Nephron (organoid): ENCODE results near the gene BDH1.

Experiments used
- H3K27ac Mint-ChIP-seq, 3 experiments: 2 replicates each; pipeline ENCODE4 v1.8.0; 2020; ENCODE audit warnings: mixed read lengths in 3 of 3, mild to moderate bottlenecking in 2 of 3, moderate library complexity in 1 of 3
- H3K27me3 Mint-ChIP-seq: 2 replicates; pipeline ENCODE4 v1.8.0; 2021; ENCODE audit warnings: low read depth, mild to moderate bottlenecking, moderate library complexity, mixed read lengths
- H3K36me3 Mint-ChIP-seq: 2 replicates; pipeline ENCODE4 v1.8.0; 2020; ENCODE audit warnings: low read depth, mixed read lengths
- H3K4me1 Mint-ChIP-seq: 2 replicates; pipeline ENCODE4 v1.8.0; 2020; ENCODE audit warnings: mixed read lengths
- H3K4me3 Mint-ChIP-seq, 3 experiments: 2 replicates each; pipeline ENCODE4 v1.8.0; 2020; ENCODE audit warnings: mild to moderate bottlenecking in 3 of 3, mixed read lengths in 3 of 3, moderate library complexity in 2 of 3
- H3K9me3 Mint-ChIP-seq: 2 replicates; pipeline ENCODE4 v1.8.0; 2020; ENCODE audit warnings: mixed read lengths
- CTCF ChIP-seq, 3 experiments: fragments of 200-600 bp; sonication (generic); IDR thresholded peaks; one replicate each; pipeline ENCODE4 v1.5.0; 2021; ENCODE audit warnings: antibody characterized with exemption in 3 of 3; ENCODE audit not compliant: unreplicated experiment in 3 of 3

BDH1 gene

GRCh38 chr3:197486861-197487260 is 68.9 kb downstream of the BDH1 start:
- H3K9me3 Mint-ChIP-seq, result no peaks in the 10 kb centered on the region

GRCh38 chr3:197485143-197485542 is 70.6 kb downstream of the BDH1 start:
- no peak overlapping the region for H3K4me3 Mint-ChIP-seq
- no peak for TF ChIP-seq CTCF (IDR thresholded peaks at IDR 0.05; ENCODE audit: unreplicated experiment in 3 of 3)

More at GRCh38 chr3:197486861-197487260, 68.9 kb downstream of the BDH1 start:
- Mint-ChIP-seq H3K4me3 (no peak overlapping the region), H3K27me3 (peaks cover 3% of the 10 kb centered on the region), H3K36me3 (no peaks in the 10 kb centered on the region), H3K27ac (peak overlapping the region in 1 of 3 experiments; percentile 60), H3K4me1 (peaks cover 41% of the 10 kb centered on the region)
- TF ChIP-seq CTCF (IDR thresholded peaks at IDR 0.05; ENCODE audit: unreplicated experiment in 3 of 3), result no peak

GRCh38 chr3:197484204-197484901 is 71.4 kb downstream of the BDH1 start:
- Mint-ChIP-seq H3K4me3 (no peak overlapping the region), H3K4me1 (peaks cover 32% of the 10 kb centered on the region), H3K36me3 (no peaks in the 10 kb centered on the region), H3K27me3 (peaks cover 5% of the 10 kb centered on the region), H3K9me3 (peaks cover 3% of the 10 kb centered on the region), H3K27ac (no peak overlapping the region)
- no peak for TF ChIP-seq CTCF (IDR thresholded peaks at IDR 0.05; ENCODE audit: unreplicated experiment in 3 of 3)

More at GRCh38 chr3:197485143-197485542, 70.6 kb downstream of the BDH1 start:
- Mint-ChIP-seq H3K9me3 (peaks cover 3% of the 10 kb centered on the region), H3K27ac (peak overlapping the region in 1 of 3 experiments; percentile 1), H3K36me3 (no peaks in the 10 kb centered on the region), H3K4me1 (peaks cover 35% of the 10 kb centered on the region), H3K27me3 (peaks cover 3% of the 10 kb centered on the region)

- no peak for TF ChIP-seq CTCF (IDR thresholded peaks at IDR 0.05; ENCODE audit: unreplicated experiment in 3 of 3)
- peaks cover 5% of the 10 kb centered on the region for H3K27me3 Mint-ChIP-seq
- no peaks in the 10 kb centered on the region for H3K36me3 Mint-ChIP-seq
- H3K4me1 Mint-ChIP-seq, result peaks cover 13% of the 10 kb centered on the region
- peaks cover 3% of the 10 kb centered on the region for H3K9me3 Mint-ChIP-seq
- H3K4me3 Mint-ChIP-seq, result no peak overlapping the region
- no peak overlapping the region for H3K27ac Mint-ChIP-seq
Measured at GRCh38 chr3:197482001-197482400, 73.8 kb downstream of the BDH1 start.

GRCh38 chr3:197480320-197480719 is 75.4 kb downstream of the BDH1 start:
- TF ChIP-seq CTCF (IDR thresholded peaks at IDR 0.05; ENCODE audit: unreplicated experiment in 3 of 3), result no peak
- H3K4me1 Mint-ChIP-seq, result peaks cover 4% of the 10 kb centered on the region
- peaks cover 3% of the 10 kb centered on the region for H3K9me3 Mint-ChIP-seq
- H3K36me3 Mint-ChIP-seq, result no peaks in the 10 kb centered on the region
- H3K4me3 Mint-ChIP-seq, result no peak overlapping the region
- H3K27me3 Mint-ChIP-seq, result peaks cover 5% of the 10 kb centered on the region
- H3K27ac Mint-ChIP-seq, result no peak overlapping the region
